ENCODE measurements around the gene SCFD2. TPM values are rescaled to one million over a fixed set of nuclear protein-coding genes. Genes with fewer than 3 reads are reported as not detected.
A peak's percentile ranks its signal among the peaks of the same experiment; 100 is the strongest.
"Not testable (repeated sequence)": the region's sequence is repeated elsewhere in the genome, so short reads cannot be mapped to it uniquely, and the experiment has no call there.

SCFD2 gene
- total RNA-seq, 4 donors from 2014 or later, result 14.3 to 37.8 (median 27.7) TPM

DNA sequence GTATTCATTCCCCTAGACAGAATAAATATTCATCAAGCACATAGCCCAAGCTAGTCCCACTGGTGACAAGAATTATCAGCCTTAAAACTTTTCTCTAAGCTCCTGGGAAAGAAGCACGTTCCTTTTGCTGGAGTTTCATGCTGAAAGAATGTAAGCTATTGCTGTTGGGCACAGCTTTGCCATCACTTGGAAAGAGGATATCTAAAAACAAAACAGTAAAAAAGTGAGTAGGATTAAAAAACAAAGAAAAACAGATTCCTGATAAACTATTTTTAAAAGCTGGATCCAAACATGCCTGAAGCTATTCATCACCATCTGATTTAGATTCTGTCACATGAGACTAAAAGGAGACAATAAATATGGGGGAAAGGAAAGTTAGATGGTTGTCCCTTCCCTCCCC is 176.8 kb downstream of the SCFD2 start:
- no peak for DNase-seq
- Histone ChIP-seq H3K27ac (no peak overlapping the region), H3K4me1 (peaks cover 0 to 48% (median 0%) of the 10 kb centered on the region in 3 donors), H3K36me3 (no peaks in the 10 kb centered on the region), H3K27me3 (no peaks in the 10 kb centered on the region), H3K4me3 (no peak overlapping the region), H3K9me3 (no peaks in the 10 kb centered on the region)
- 35 to 45% methylated on average over 1 of the region's 1 CpG for WGBS, 2 donors
- TF ChIP-seq, protein P1, sequence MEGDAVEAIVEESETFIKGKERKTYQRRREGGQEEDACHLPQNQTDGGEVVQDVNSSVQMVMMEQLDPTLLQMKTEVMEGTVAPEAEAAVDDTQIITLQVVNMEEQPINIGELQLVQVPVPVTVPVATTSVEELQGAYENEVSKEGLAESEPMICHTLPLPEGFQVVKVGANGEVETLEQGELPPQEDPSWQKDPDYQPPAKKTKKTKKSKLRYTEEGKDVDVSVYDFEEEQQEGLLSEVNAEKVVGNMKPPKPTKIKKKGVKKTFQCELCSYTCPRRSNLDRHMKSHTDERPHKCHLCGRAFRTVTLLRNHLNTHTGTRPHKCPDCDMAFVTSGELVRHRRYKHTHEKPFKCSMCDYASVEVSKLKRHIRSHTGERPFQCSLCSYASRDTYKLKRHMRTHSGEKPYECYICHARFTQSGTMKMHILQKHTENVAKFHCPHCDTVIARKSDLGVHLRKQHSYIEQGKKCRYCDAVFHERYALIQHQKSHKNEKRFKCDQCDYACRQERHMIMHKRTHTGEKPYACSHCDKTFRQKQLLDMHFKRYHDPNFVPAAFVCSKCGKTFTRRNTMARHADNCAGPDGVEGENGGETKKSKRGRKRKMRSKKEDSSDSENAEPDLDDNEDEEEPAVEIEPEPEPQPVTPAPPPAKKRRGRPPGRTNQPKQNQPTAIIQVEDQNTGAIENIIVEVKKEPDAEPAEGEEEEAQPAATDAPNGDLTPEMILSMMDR (IDR thresholded peaks at IDR 0.05), result no peak
- TF ChIP-seq POLR2A (IDR thresholded peaks at IDR 0.05), result no peak
- intact Hi-C loops (cut with DNase I), result no loop called here

DNA sequence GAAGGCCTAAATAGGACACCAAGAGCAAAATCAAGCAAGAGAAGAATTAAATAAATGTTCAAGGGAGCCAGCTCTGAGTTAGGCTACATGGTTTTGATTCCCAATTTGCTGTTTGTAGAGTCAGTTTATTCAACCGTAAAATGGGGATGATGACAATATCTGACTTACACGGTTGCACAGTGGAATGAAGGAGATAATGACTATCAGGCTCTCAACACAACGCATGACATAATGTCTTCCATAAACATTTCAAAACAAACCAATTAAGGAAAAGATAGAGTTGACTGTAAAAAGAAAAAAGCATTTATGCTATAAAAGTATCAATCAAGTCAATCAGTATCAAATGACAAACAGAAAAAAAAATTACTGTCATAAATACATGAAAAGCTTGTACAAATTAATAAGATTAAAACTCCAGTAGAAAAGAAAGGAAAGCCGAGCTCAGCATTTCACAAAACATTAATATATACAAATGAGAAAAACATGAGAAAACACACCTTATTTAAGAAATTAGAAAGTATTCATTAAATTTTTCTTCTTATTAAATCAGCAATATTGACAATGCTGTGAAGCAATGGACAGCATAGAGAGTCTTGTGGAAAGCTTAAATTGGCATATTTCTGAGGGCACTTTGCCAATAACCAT is 179.0 kb downstream of the SCFD2 start:
- 82 to 88% methylated on average over 4 of the region's 4 CpGs for WGBS, 2 donors
- no peak overlapping the region for H3K4me3 ChIP-seq
- no peaks in the 10 kb centered on the region for H3K36me3 ChIP-seq
- no peaks in the 10 kb centered on the region for H3K9me3 ChIP-seq
- intact Hi-C loops (cut with DNase I), result no loop called here
- H3K4me1 ChIP-seq, result peaks cover 0 to 49% (median 0%) of the 10 kb centered on the region in 3 donors
- H3K27ac ChIP-seq, result peak overlapping the region in 1 of 4 donors; percentile 17
- no peak for DNase-seq
- H3K27me3 ChIP-seq, result no peaks in the 10 kb centered on the region
- TF ChIP-seq POLR2A (IDR thresholded peaks at IDR 0.05), result no peak
- TF ChIP-seq, protein P1 (IDR thresholded peaks at IDR 0.05), result no peak

DNA sequence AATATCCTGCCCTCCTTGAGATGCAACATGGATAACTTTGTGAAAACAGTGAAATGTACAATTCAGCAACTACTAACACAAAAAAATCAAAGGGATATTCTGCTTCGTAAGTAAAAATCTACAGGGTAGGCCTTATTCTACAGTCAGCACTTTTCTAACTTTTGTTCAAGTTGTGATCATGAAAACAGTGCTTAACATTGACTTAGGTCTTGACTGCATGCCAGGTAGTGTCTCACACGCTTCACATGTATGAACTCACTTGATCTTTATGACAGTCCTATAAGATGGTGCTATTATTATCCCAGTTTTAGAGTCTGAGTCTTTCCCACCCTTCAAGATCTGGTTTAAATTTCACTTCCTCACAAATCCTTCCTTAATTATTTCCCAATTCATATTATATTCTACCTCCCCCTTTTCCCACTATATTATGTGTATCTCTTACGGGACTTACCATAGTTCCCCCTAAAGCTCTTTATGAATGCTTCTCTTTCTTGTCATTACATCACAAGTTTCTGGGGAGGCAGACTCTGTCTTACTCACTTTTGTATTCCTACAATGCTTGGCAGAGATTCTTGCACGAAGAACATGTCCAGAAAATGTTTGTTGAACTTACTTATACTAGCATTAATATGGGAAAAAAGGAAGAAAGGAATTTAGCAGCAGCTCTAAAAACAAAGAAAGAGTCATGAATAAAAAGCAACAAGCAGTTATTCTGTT is 179.8 kb downstream of the SCFD2 start:
- WGBS, 2 donors, result 55 to 56% methylated on average over 4 of the region's 4 CpGs
- peaks cover 0 to 49% (median 0%) of the 10 kb centered on the region in 3 donors for H3K4me1 ChIP-seq
- H3K4me3 ChIP-seq, result no peak overlapping the region
- H3K9me3 ChIP-seq, result no peaks in the 10 kb centered on the region
- TF ChIP-seq, protein P1 (IDR thresholded peaks at IDR 0.05), result no peak
- TF ChIP-seq POLR2A (IDR thresholded peaks at IDR 0.05), result no peak
- no peak for DNase-seq
- H3K27ac ChIP-seq, result peak overlapping the region in 2 of 4 donors; percentile 13 to 17
- intact Hi-C loops (cut with DNase I), result no loop called here
- no peaks in the 10 kb centered on the region for H3K27me3 ChIP-seq
- no peaks in the 10 kb centered on the region for H3K36me3 ChIP-seq

DNA sequence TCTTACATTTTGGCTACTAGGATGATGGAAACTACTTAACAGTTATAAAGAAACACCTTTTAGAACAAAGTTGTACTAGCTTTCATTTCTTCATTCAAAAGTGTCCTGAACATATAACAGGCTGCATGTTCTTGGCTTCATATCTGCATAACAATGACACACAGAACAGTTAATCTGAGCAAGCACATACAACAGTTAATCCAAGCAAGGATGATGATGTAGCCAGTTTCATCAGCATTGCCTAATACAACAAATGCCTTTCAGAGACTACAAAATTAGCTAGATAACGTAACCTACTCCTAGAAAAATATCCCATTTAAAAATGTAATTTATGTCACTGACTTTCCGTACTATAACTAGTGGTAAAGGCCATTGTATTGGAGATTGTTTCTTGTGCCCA is 182.1 kb downstream of the SCFD2 start:
- no peak overlapping the region for H3K4me3 ChIP-seq

DNA sequence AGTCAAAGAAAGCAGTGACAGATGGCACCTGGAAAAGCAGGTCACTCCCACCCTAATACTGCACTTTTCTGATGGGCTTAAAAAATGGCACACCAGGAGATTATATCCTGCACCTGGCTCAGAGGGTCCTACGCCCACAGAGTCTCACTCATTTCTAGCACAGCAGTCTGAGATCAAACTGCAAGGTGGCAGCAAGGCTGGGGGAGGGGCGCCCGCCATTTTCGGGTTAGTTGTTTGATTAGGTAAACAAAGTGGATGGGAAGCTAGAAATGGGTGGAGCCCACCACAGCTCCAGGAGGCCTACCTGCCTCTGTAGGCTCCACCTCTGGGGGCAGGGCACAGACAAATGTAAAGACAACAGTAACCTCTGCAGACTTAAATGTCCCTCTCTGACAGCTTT is 188.1 kb downstream of the SCFD2 start:
- H3K4me1 ChIP-seq; H3K27ac ChIP-seq; H3K27me3 ChIP-seq; H3K36me3 ChIP-seq; DNase-seq; intact Hi-C loops (cut with DNase I); H3K4me3 ChIP-seq: not testable (repeated sequence)
- 89% methylated on average over 4 of the region's 4 CpGs; no CpG with 5 or more reads in 1 of the 2 donors for WGBS, 2 donors
- peaks cover 0 to 12% (median 0%) of the 10 kb centered on the region in 3 donors for H3K9me3 ChIP-seq

More for the DNA sequence above, 182.1 kb downstream of the SCFD2 start:
- H3K27ac ChIP-seq, result no peak overlapping the region
- peaks cover 0 to 40% (median 0%) of the 10 kb centered on the region in 3 donors for H3K4me1 ChIP-seq
- intact Hi-C loops (cut with DNase I), result no loop called here
- TF ChIP-seq POLR2A (IDR thresholded peaks at IDR 0.05), result no peak
- TF ChIP-seq, protein P1 (IDR thresholded peaks at IDR 0.05), result no peak
- no peak for DNase-seq
- H3K27me3 ChIP-seq, result no peaks in the 10 kb centered on the region
- 87 to 89% methylated on average over 2 of the region's 2 CpGs for WGBS, 2 donors
- H3K9me3 ChIP-seq, result no peaks in the 10 kb centered on the region
- H3K36me3 ChIP-seq, result no peaks in the 10 kb centered on the region
